ENCODE data around the gene ADRB2.
"Not testable (repeated sequence)": the region's sequence is repeated elsewhere in the genome, so short reads cannot be mapped to it uniquely, and the experiment has no call there.

GRCh38 chr5:148803451-148803850, 23.0 kb upstream of the ADRB2 start:
- TF ChIP-seq CTCF (IDR thresholded peaks at IDR 0.05; ENCODE audit: low read depth, low read length, poor library complexity, severe bottlenecking); EZH2phosphoT487 (IDR thresholded peaks at IDR 0.05; ENCODE audit: borderline replicate concordance, low read length): not testable (repeated sequence)
